Astrocyte of the cerebellum (primary cell): ENCODE data around the gene HSPA2.
A peak's percentile ranks its signal among the peaks of the same experiment; 100 is the strongest.
"Not testable (repeated sequence)": the region's sequence is repeated elsewhere in the genome, so short reads cannot be mapped to it uniquely, and the experiment has no call there.

ENCODE experiments used
- DNase-seq: peaks from one replicate; pipeline ENCODE4 v3.0.0-alpha.2; 2011; ENCODE audit warnings: low read depth
- H3K4me3 ChIP-seq: 2 replicates; pipeline ENCODE4 v1.5.1; 2011; ENCODE audit warnings: mild to moderate bottlenecking, low read depth, low read length, moderate library complexity
- CTCF ChIP-seq: IDR thresholded peaks from 2 replicates; pipeline ENCODE4 v1.5.1; 2012; ENCODE audit warnings: low read length, low read depth, moderate library complexity, mild to moderate bottlenecking; ENCODE audit errors: missing control alignments
- in situ Hi-C: cut with HindIII; loops from 2 replicates; pipeline ENCODE4 v1.10.0; 2017; ENCODE audit warnings: low sequenced_read_pairs

The HSPA2 gene

GRCh38 chr14:64544607-64545312, 4.2 kb downstream of the HSPA2 start:
- no peak for TF ChIP-seq CTCF
- DNase-seq: no peak
- H3K4me3 ChIP-seq: no peak overlapping the region
- in situ Hi-C loops: no loop called here

- DNase-seq: no peak
- no peak overlapping the region for H3K4me3 ChIP-seq
- in situ Hi-C loops: no loop called here
- no peak for TF ChIP-seq CTCF
Measured at GRCh38 chr14:64549016-64549415, 8.5 kb downstream of the HSPA2 start.

GRCh38 chr14:64549791-64550620, 9.5 kb downstream of the HSPA2 start, which contains the start of gene PPP1R36:
Gene PPP1R36 (plus strand): TSS chr14:64549961. CDS start chr14:64549998, 37 bp downstream.
- no peak for TF ChIP-seq CTCF
- no peak for DNase-seq
- in situ Hi-C loops: no loop called here
- H3K4me3 ChIP-seq: peak within 1 kb of the TSS; percentile 33

GRCh38 chr14:64550621-64551333, 10.2 kb downstream of the HSPA2 start:
- in situ Hi-C loops: no loop called here
- no peak overlapping the region for H3K4me3 ChIP-seq
- DNase-seq: no peak
- TF ChIP-seq CTCF: no peak

- TF ChIP-seq CTCF: no peak
- no peak for DNase-seq
- in situ Hi-C loops: no loop called here
- H3K4me3 ChIP-seq: no peak overlapping the region
Measured at GRCh38 chr14:64554556-64554955, 14.0 kb downstream of the HSPA2 start.

GRCh38 chr14:64556526-64556925, 16.0 kb downstream of the HSPA2 start:
- no peak for TF ChIP-seq CTCF
- DNase-seq: no peak
- H3K4me3 ChIP-seq: no peak overlapping the region
- in situ Hi-C loops: no loop called here

GRCh38 chr14:64558216-64558615, 17.7 kb downstream of the HSPA2 start:
- in situ Hi-C loops, DNase-seq, H3K4me3 ChIP-seq: not testable (repeated sequence)
